ENCODE data around the gene COX4I2. TPM values are rescaled to one million over a fixed set of nuclear protein-coding genes. Genes with fewer than 3 reads are reported as not detected.

COX4I2 gene
- total RNA-seq, 1 experiment from 2014 or later: not detected

GRCh38 chr20:31693987-31694661 lies 56.4 kb downstream of the COX4I2 start:
- no peaks in the 10 kb centered on the region for H3K27me3 ChIP-seq (ENCODE audit: control insufficient read depth, insufficient read depth, low read length)
- intact Hi-C loops (cut with micrococcal nuclease; ENCODE audit: unreplicated experiment) (no loop called here), in situ Hi-C loops (cut with HindIII; ENCODE audit: low pct_unique_long_range_greater_than_20kb, low sequenced_read_pairs) (no loop called here)
- H3K4me1 ChIP-seq (ENCODE audit: control insufficient read depth, insufficient read depth, low read length): peaks cover 40% of the 10 kb centered on the region
- H3K4me3 ChIP-seq (ENCODE audit: low read depth in 2 of 2, low read length in 2 of 2): no peak overlapping the region
- ATAC-seq: no peak
- H3K9me3 ChIP-seq (ENCODE audit: control insufficient read depth, insufficient read depth, low read depth, low read length): no peaks in the 10 kb centered on the region
- H3K27ac ChIP-seq (ENCODE audit: low read length): peak overlapping the region; percentile 60
- H3K36me3 ChIP-seq (ENCODE audit: control insufficient read depth, insufficient read depth, low read length): no peaks in the 10 kb centered on the region
- ChIA-PET CTCF (interaction anchor here (0.6 kb wide), 1 partner anchor 61 kb away, joined by 10 read pairs; no protein-coding TSS in a partner anchor), POLR2A (no interaction called here)
- no peak for DNase-seq (ENCODE audit: low read depth, low spot score)
- BruUV-seq (replicated peaks): no TSS peak
- TF ChIP-seq REST (IDR thresholded peaks at IDR 0.05; ENCODE audit: insufficient read depth in 1 of 2, low read depth in 2 of 2, low read length in 1 of 2) (no peak), TCF7L2 (IDR thresholded peaks at IDR 0.05; ENCODE audit: low read depth, low read length) (no peak), CTCF (IDR thresholded peaks at IDR 0.05) (no peak), POLR2AphosphoS5 (IDR thresholded peaks at IDR 0.05; ENCODE audit: low read depth, low read length) (no peak), SIN3A (IDR thresholded peaks at IDR 0.05; ENCODE audit: borderline replicate concordance, insufficient read depth, low read depth, low read length) (no peak)

Small RNA genes lying within 50 kb of the gene (microRNA-seq; reads per million reads assigned to microRNA genes)
- not detected for gene MIR3193 (ENCODE audit: unreplicated experiment)

Other genes starting within 250 kb of the COX4I2 start
- gene DEFB119, start 247.3 kb upstream of the COX4I2 start, total RNA-seq (2021; ENCODE audit: unreplicated experiment): not detected
- not detected for gene DEFB121, start 231.7 kb upstream of the COX4I2 start, total RNA-seq (2021; ENCODE audit: unreplicated experiment)
- not detected for gene DEFB123, start 197.3 kb upstream of the COX4I2 start, total RNA-seq (2021; ENCODE audit: unreplicated experiment)
- not detected for gene DEFB124, start 162.8 kb upstream of the COX4I2 start, total RNA-seq (2021; ENCODE audit: unreplicated experiment)
- not detected for gene REM1, start 162.6 kb upstream of the COX4I2 start, total RNA-seq (2021; ENCODE audit: unreplicated experiment)
- 337 TPM for gene HM13, start 123.5 kb upstream of the COX4I2 start, total RNA-seq (2021; ENCODE audit: unreplicated experiment)
- 152 TPM for gene ID1, start 32.6 kb upstream of the COX4I2 start, total RNA-seq (2021; ENCODE audit: unreplicated experiment)
- 150 TPM for gene BCL2L1, start 85.0 kb downstream of the COX4I2 start, total RNA-seq (2021; ENCODE audit: unreplicated experiment)
- 248 TPM for gene TPX2, start 101.4 kb downstream of the COX4I2 start, total RNA-seq (2021; ENCODE audit: unreplicated experiment)
- gene MYLK2, start 181.4 kb downstream of the COX4I2 start, total RNA-seq (2021; ENCODE audit: unreplicated experiment): 0.87 TPM
- 6.3 TPM for gene FOXS1, start 207.7 kb downstream of the COX4I2 start, total RNA-seq (2021; ENCODE audit: unreplicated experiment)
- gene DUSP15, start 232.6 kb downstream of the COX4I2 start, total RNA-seq (2021; ENCODE audit: unreplicated experiment): 23.6 TPM
- 2.1 TPM for gene TTLL9, start 232.7 kb downstream of the COX4I2 start, total RNA-seq (2021; ENCODE audit: unreplicated experiment)

Data from Panc1 (cell line).